ENCODE measurements around the gene MARK3. TPM values are rescaled to one million over a fixed set of nuclear protein-coding genes. Genes with fewer than 3 reads are reported as not detected.

MARK3 gene
- total and polyA plus RNA-seq, 2 donors (not counting 1 experiment from before 2014, with no cell fraction given): 73.0 to 142 TPM

DNA sequence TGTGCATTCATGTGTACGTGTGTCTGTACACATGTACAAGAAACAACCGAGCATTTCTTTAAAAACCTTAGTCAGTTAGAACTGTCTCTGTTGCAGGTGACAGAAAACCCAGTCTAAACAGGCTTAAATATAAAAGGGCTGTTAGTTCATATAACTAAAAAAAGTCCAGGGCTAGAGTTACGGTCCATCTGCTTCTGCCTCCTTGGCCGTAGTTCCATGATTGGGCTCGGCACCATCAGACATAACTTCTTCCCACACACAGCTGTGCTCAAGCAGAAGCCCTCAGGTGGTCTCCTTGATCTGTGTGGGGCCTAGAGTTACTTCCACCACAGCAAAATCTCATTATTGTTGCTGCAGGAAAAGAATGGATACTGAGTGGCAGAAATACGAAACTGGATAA, 102.9 kb downstream of the MARK3 start:
- Mint-ChIP-seq H3K4me1 (no peaks in the 10 kb centered on the region), H3K27me3 (no peaks in the 10 kb centered on the region), H3K9me3 (ENCODE audit: insufficient read depth) (no peaks in the 10 kb centered on the region), H3K27ac (no peak overlapping the region), H3K4me3 (no peak overlapping the region)
- H3K4me3 ChIP-seq (ENCODE audit: control extremely low read depth in 1 of 5, extremely low read depth in 1 of 5, insufficient read depth in 1 of 5, low read depth in 2 of 5, low read length in 4 of 5): no peak overlapping the region
- H3K9ac ChIP-seq (ENCODE audit: low read length): no peak overlapping the region
- intact Hi-C loops (cut with micrococcal nuclease): no loop called here
- CTCF ChIA-PET: interaction anchor here (2.5 kb wide), 1 partner anchor 11 kb away, joined by 13 read pairs; no protein-coding TSS in a partner anchor
- peaks cover 20 to 64% of the 10 kb centered on the region in 2 experiments for H3K36me3 ChIP-seq (replicated peaks in 1 of 2; ENCODE audit: control extremely low read depth in 1 of 2, control insufficient read depth in 1 of 2, extremely low read depth in 1 of 2, insufficient read depth in 2 of 2, low read length in 1 of 2)
- no peaks in the 10 kb centered on the region for H3K4me1 ChIP-seq (ENCODE audit: control insufficient read depth in 2 of 2, insufficient read depth in 2 of 2, low read length in 2 of 2)
- H2AFZ ChIP-seq (ENCODE audit: insufficient read depth, low read depth, low read length, poor library complexity, severe bottlenecking): no peak overlapping the region
- H3K27me3 ChIP-seq (replicated peaks in 1 of 4; ENCODE audit: control extremely low read depth in 1 of 4, control insufficient read depth in 3 of 4, insufficient read depth in 4 of 4, low read length in 3 of 4): no peaks in the 10 kb centered on the region
- DNase-seq: no peak
- H3K9me3 ChIP-seq (ENCODE audit: control extremely low read depth in 1 of 3, control insufficient read depth in 2 of 3, insufficient read depth in 1 of 3, low read length in 2 of 3): no peaks in the 10 kb centered on the region
- no peaks in the 10 kb centered on the region for H4K20me1 ChIP-seq (ENCODE audit: control insufficient read depth, insufficient read depth, low read length, poor library complexity, severe bottlenecking)
- TF ChIP-seq EZH2 (IDR thresholded peaks at IDR 0.05; ENCODE audit: borderline replicate concordance, insufficient read depth, low read depth, low read length, poor library complexity, severe bottlenecking): no peak
- TF ChIP-seq CTCF (IDR thresholded peaks at IDR 0.05): no peak
- 100% methylated on average over 3 of the region's 6 CpGs for WGBS (ENCODE audit: insufficient coverage)
- no peak overlapping the region for H3K27ac ChIP-seq (ENCODE audit: low read length in 2 of 2)
- no peaks in the 10 kb centered on the region for H3K79me2 ChIP-seq (ENCODE audit: control insufficient read depth, insufficient read depth, low read length)
- H3K4me2 ChIP-seq (replicated peaks; ENCODE audit: low read depth, low read length, poor library complexity, severe bottlenecking): no peak overlapping the region
- POLR2A ChIA-PET: no interaction called here
- ATAC-seq (ENCODE audit: low read depth): no peak

- Histone ChIP-seq H3K4me2 (replicated peaks; ENCODE audit: low read depth, low read length, poor library complexity, severe bottlenecking) (no peak overlapping the region), H4K20me1 (ENCODE audit: control insufficient read depth, insufficient read depth, low read length, poor library complexity, severe bottlenecking) (no peaks in the 10 kb centered on the region), H3K9me3 (ENCODE audit: control extremely low read depth in 1 of 3, control insufficient read depth in 2 of 3, insufficient read depth in 1 of 3, low read length in 2 of 3) (no peaks in the 10 kb centered on the region), H3K36me3 (replicated peaks in 1 of 2; ENCODE audit: control extremely low read depth in 1 of 2, control insufficient read depth in 1 of 2, extremely low read depth in 1 of 2, insufficient read depth in 2 of 2, low read length in 1 of 2) (peaks cover 20 to 59% of the 10 kb centered on the region in 2 experiments), H3K4me3 (ENCODE audit: control extremely low read depth in 1 of 5, extremely low read depth in 1 of 5, insufficient read depth in 1 of 5, low read depth in 2 of 5, low read length in 4 of 5) (no peak overlapping the region), H2AFZ (ENCODE audit: insufficient read depth, low read depth, low read length, poor library complexity, severe bottlenecking) (no peak overlapping the region), H3K79me2 (ENCODE audit: control insufficient read depth, insufficient read depth, low read length) (no peaks in the 10 kb centered on the region), H3K27me3 (replicated peaks in 1 of 4; ENCODE audit: control extremely low read depth in 1 of 4, control insufficient read depth in 3 of 4, insufficient read depth in 4 of 4, low read length in 3 of 4) (no peaks in the 10 kb centered on the region), H3K9ac (ENCODE audit: low read length) (no peak overlapping the region), H3K4me1 (ENCODE audit: control insufficient read depth in 2 of 2, insufficient read depth in 2 of 2, low read length in 2 of 2) (no peaks in the 10 kb centered on the region), H3K27ac (ENCODE audit: low read length in 2 of 2) (no peak overlapping the region)
- intact Hi-C loops (cut with micrococcal nuclease): no loop called here
- Mint-ChIP-seq H3K4me3 (no peak overlapping the region), H3K27ac (no peak overlapping the region), H3K27me3 (no peaks in the 10 kb centered on the region), H3K4me1 (no peaks in the 10 kb centered on the region), H3K9me3 (ENCODE audit: insufficient read depth) (no peaks in the 10 kb centered on the region)
- no peak for ATAC-seq (ENCODE audit: low read depth)
- DNase-seq: no peak
- 100% methylated on average over 1 of the region's 2 CpGs for WGBS (ENCODE audit: insufficient coverage)
- ChIA-PET CTCF (no interaction called here), POLR2A (no interaction called here)
- TF ChIP-seq CTCF (IDR thresholded peaks at IDR 0.05) (no peak), EZH2 (IDR thresholded peaks at IDR 0.05; ENCODE audit: borderline replicate concordance, insufficient read depth, low read depth, low read length, poor library complexity, severe bottlenecking) (no peak)
Measured at GRCh38 chr14:103488960-103489359, 103.7 kb downstream of the MARK3 start.

All from B cell (primary cell).